KOPT-K1 (cell line): ENCODE data around the gene PITX3.
"Not testable (repeated sequence)": the region's sequence is repeated elsewhere in the genome, so short reads cannot be mapped to it uniquely, and the experiment has no call there.

ENCODE experiments used
- H3K27ac ChIP-seq: fragments of 200-600 bp; sonication (generic); 2 replicates; pipeline ENCODE4 v1.5.1; 2016; ENCODE audit warnings: antibody characterized with exemption, mild to moderate bottlenecking, low read depth, low read length; ENCODE audit not compliant: poor library complexity, severe bottlenecking
- H3K36me3 ChIP-seq: fragments of 200-600 bp; sonication (generic); 2 replicates; pipeline ENCODE4 v1.5.1; 2017; ENCODE audit warnings: antibody characterized with exemption, mild to moderate bottlenecking, low read length, moderate library complexity; ENCODE audit not compliant: insufficient read depth
- H3K9me3 ChIP-seq: fragments of 200-600 bp; sonication (generic); 2 replicates; pipeline ENCODE4 v1.5.1; 2017; ENCODE audit warnings: antibody characterized with exemption, low read length, mild to moderate bottlenecking; ENCODE audit not compliant: insufficient read depth, poor library complexity, severe bottlenecking

PITX3 gene

DNA sequence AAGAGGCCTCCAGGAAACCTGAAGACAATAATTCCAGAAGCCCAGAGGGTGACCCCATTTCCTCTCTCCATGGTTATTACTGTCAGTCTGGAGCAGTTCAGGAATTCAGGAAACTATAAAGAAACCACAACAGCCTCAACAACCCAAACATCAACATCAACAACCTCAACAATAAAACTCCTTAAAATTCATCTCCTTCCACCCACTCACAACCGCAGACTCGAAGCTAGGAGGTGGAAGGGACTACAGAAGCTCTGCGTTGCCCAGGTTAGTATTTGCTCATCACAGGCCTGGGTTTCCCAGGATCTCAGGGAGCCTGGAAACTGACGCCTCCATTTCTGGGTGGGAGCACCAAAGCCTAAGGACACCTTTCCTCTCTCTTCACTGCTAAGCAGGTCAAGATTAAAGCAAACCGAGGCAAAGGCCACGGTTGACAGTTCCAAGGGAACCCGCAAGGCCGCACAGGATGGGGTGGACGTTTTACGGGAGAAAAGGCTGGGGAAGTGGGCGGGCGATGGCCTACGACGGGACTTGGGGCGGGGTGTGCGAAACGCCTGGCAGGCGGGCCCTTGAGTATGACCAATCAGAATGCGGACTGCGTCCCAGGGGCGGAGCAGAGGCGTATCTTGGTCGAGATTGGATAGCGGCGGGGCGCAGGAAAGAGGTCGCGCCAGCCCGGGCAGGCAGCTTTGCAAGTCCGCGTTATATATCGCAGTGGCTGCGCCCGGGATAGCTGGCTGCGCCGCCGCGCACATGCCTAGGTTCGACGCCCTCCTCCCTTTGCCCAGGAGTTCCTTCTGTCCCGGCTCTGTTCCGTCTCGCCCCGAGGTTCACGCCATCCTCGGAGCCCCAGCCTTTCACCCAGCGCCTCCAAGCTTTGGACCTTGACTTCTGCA is 15.4 kb downstream of the PITX3 start, which contains the start of gene ELOVL3:
Gene ELOVL3, plus strand, starts transcription at position 654 of the 896 bp plus-strand sequence. CDS start 250 bp downstream, outside the sequence.
- Histone ChIP-seq H3K27ac (no peak within 1 kb of the TSS), H3K36me3 (no peaks in the 10 kb centered on the region), H3K9me3 (no peaks in the 10 kb centered on the region)

DNA sequence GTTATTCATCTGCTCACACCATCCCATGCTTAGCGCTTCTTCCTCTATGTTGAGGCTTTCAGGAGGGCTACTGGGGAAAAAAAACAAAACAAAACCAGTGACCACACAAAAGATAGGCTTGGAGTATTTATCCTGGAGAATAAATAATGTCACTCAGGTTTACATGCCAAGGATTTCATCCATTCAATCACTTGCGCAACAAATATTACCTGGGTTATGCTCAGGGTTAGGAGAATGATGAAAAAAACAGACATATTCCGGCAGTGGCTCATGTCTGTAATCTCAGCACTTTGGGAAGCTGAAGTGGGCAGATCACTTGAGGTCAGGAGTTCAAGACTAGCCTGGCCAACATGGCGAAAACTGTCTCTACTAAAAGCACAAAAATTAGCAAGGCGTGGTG is 18.5 kb downstream of the PITX3 start:
- Histone ChIP-seq H3K36me3 (no peaks in the 10 kb centered on the region), H3K9me3 (no peaks in the 10 kb centered on the region), H3K27ac (no peak overlapping the region)

DNA sequence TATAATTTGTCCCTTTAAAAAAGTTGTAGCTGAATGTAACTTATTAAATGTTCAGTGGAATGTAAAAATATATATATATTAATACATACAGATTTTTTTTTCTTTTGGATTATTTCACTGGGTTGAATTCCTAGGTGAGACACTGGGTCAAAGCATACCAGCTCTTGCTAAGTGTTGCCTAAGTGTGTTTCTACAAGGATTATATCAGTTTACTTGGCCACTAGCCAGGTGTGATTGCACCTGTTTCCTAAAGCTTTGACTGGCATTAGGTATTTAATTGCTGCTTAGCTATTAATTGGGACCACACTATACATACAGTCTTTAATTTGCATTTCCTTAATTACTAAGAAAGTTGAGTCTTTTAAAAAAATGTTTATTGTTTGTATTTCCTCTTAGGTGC is 20.7 kb downstream of the PITX3 start:
- Histone ChIP-seq H3K27ac (no peak overlapping the region), H3K36me3 (no peaks in the 10 kb centered on the region), H3K9me3 (no peaks in the 10 kb centered on the region)

DNA sequence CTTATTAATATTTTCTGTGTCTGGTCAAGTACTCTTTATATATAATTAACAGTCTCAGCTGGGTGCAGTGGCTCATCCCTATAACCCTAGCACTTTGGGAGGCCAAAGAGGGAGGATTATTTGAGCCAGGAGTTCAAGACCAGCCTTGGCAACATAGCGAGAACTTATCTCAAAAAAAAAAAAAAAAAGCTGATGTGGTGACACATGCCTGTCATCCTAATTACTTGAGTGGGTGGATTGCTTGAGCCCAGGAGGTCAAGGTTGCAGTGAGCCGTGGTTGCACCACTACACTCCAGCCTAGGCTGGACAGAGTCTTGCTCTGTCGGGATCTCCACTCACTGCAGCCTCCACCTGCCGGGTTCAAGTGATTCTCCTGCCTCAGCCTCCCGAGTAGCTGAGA is 21.9 kb downstream of the PITX3 start:
- no peaks in the 10 kb centered on the region for H3K9me3 ChIP-seq
- no peak overlapping the region for H3K27ac ChIP-seq
- no peaks in the 10 kb centered on the region for H3K36me3 ChIP-seq

DNA sequence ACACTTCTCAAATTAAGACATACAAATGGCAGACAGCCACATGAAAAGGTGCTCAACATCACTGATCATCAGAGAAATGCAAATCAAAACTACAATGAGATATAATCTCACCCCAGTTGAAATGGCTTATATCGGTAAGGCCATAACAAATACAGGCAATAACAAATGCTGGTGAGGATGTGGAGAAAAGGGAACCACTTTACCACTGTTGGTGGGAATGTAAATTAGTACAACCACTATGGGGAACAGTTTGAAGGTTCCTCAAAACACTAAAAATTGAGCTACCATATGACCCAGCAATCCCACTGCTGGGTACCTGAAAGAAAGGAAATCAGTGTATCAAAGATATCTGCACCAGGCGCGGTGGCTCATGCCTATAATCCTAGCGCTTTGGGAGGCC is 27.7 kb downstream of the PITX3 start:
- not testable (repeated sequence) for H3K27ac ChIP-seq, H3K9me3 ChIP-seq, H3K36me3 ChIP-seq

DNA sequence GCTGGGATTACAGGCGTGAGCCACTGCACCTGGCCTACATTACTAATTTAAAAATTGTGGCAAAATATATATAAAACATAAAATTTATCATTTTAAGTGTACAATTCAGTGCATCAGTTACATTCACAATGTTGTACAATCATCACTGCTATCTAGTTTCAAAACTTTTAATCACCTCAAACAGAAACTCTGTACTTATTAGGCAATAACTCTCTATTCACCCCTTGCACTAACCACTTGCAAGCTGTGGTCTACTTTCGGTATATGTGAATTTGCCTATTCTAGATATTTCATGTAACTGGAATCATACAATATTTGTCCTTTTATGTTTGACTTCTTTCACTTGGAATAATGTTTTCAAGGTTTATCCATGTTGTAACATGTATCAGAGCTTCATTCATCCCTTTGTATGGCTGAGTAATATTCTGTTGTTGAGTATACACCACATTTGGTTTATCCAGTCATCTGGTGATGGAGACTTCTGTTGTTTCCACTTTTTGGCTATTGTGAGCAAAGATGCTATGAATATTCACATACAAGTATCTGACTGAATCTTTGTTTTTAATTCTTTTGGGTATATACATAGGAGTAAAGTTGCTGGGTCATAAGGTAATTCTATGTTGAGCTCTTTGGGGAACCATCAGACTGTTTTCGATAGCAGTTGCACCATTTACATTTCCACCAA is 29.6 kb downstream of the PITX3 start:
- no peaks in the 10 kb centered on the region for H3K36me3 ChIP-seq
- no peak overlapping the region for H3K27ac ChIP-seq
- H3K9me3 ChIP-seq = no peaks in the 10 kb centered on the region

DNA sequence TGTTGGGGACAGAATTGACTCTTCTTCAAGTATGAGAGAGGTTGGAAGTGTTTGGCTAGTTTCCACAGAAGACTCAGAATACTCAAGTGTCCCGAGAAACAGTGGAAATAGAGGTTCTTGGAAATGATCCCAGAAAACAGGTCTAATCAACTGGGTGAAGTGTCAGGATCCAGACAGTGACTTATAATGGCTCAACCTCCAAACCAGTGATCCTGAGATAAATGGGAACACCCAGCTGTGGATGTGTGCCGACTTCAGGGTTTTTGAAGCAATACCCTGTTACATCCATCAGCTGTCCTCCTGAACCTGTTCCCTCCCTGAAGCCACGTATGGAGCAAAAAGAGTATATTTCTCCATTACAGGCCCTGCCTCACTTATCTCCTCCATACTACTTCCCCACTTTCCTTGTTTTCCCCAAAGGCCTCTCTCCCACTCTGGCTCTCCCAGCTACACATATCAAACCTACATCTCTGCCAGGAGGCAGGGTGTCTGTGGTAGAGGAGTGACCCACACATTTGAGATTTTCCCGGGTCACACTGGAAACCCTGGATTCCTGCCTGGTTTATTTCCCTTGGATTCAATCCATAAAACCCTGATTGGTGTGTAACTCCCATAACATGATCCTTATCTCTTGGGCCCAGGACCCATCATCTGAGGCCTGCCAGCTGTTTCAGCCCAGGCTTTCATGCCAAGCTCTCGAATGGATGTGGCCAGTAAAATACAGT is 32.8 kb downstream of the PITX3 start:
- Histone ChIP-seq H3K27ac (no peak overlapping the region), H3K36me3 (no peaks in the 10 kb centered on the region), H3K9me3 (peaks cover 16% of the 10 kb centered on the region)

DNA sequence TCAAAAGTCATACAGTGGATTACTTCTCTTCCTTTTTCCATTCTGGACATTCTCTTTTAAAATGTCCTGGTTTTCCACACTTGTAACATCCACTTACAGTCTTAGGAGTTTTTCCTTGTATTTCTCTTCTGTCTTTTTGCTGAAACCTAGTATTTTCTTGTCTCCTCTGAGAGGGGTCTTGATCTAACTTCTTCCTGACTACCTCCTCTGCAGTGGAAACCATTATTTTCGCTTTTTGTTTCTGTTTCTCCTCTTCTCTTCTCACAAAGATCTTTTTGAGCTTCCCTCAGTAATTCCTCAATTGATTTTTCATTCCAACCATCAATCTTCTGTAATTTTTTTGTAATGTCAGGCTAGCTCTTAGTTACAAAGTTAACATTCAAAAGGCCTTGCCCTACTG is 38.9 kb downstream of the PITX3 start:
- Histone ChIP-seq H3K9me3 (peaks cover 24% of the 10 kb centered on the region), H3K27ac (no peak overlapping the region), H3K36me3 (no peaks in the 10 kb centered on the region)

DNA sequence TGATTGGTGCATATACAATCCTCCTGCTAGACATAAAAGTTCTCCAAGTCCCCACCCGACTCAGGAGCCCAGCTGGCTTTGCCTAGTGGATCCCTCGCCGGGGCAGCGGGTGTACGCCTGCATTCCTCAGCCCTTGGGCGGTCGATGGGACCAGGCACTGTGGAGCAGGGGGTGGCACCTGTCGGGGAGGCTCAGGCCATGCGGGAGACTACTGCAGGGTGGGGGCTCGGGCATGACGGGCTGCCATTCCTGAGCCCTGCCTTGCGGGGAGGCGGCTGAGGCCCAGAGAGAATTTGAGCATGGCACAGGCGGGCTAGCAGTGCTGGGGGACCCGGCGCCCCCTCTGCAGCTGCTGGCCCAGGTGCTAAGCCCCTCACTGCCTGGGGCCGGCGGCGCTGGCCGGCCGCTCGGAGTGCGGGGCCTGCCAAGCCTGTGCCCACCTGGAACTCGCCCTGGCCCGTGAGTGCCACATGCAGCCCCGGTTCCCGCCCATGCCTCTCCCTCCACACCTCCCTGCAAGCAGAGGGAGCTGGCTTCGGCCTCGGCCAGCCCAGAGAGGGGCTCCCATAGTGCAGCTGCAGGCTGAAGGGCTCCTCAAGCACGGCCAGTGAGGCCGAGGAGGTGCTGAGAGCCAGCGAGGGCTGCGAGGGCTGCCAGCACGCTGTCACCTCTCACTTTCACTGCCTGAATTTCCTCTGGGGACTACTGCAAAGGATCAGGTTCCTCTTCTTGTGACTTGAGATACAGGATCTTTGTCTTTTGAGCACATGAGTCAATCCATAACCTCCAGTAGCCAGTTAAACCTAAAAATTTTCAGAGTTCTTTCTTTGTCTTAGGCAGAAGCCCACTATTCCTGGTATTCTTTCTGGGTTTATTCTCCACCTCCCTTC is 40.3 kb downstream of the PITX3 start:
- Histone ChIP-seq H3K36me3 (no peaks in the 10 kb centered on the region), H3K27ac (no peak overlapping the region), H3K9me3 (peaks cover 24% of the 10 kb centered on the region)

DNA sequence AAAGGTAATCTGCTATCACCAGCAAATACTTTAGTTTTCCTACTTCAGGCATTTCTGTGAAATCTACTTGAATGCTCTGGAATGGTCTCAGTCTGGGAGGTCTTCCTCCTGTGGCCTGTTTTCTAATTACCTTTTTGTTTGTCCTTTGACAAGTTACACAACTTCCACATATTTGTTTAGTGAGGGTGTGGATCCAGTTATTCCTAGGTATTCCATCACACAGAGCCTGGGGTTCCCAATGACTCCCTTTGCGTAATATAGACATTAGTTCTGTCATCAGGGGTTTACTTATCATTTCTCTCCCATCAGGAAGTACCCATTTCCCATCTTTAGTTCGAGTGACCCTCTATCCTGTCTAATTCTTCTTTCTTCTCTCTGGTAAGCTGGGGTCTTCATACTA is 43.3 kb downstream of the PITX3 start:
- peaks cover 8% of the 10 kb centered on the region for H3K9me3 ChIP-seq
- no peak overlapping the region for H3K27ac ChIP-seq
- H3K36me3 ChIP-seq = no peaks in the 10 kb centered on the region

DNA sequence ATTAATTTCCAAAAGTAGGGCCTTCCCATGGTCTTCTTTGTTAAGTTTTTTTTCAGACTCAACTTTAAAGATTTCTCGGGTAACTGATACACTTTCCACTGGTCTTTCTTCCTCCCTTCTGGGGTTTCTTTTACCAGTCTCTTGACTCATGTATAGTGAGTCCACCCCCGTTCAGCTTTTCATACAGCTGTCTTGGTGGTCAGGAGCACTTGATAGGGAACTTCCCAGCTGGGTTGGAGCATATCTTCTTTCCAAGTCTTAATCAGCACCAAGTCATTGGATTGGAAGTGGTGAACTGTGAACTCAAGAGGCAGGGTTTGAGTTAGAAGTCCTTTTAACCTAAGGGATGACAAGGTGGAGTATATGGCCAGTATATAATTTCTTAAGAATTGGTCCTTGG is 44.4 kb downstream of the PITX3 start:
- H3K36me3 ChIP-seq = no peaks in the 10 kb centered on the region
- peaks cover 19% of the 10 kb centered on the region for H3K9me3 ChIP-seq
- H3K27ac ChIP-seq = no peak overlapping the region

DNA sequence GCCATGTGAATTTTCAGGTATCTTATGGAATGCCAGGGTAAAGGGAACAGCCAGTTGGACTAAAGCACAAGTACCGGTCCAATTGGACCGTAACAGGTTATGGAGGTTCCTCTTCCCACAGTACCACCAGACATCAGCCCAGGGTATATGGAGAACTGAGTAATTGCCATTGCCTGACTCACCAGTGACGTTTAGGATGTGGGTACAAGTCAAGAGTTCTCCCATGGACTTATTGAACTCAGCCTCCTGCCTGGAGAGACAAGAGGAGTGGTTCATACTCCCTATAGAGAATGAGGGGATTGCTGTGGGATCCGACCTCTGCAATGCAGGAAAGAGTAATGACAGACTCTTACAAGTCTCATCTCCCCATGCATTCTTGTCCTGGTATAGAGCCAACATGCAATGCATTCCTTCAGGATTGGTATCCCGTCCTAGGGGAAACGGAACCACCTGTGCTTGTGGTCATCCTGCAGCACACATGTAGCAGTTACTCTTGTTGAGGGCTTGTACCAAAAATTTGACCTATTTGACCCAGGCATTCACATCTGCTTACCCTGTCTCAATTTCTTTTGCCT is 45.9 kb downstream of the PITX3 start:
- no peaks in the 10 kb centered on the region for H3K36me3 ChIP-seq
- H3K27ac ChIP-seq = no peak overlapping the region
- peaks cover 33% of the 10 kb centered on the region for H3K9me3 ChIP-seq

DNA sequence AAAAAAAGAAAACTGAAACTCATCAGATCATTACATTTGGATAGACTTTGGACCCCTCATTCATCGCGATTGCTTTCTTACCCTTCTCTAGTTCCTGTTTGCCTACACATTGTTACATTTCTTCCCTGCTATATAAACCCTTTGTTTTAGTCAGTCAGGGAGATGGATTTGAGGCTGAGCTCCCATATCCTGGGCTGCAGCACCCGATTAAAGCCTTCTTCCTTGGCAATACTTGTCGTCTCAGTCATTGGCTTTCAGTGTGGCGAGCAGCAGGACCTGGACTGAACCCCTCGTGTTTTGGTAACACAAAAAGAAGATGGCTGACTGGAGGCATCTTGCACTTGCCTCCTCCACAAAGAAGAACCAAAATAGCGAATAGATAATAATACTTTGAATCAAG is 49.4 kb downstream of the PITX3 start:
- Histone ChIP-seq H3K36me3 (no peaks in the 10 kb centered on the region), H3K9me3 (peaks cover 40% of the 10 kb centered on the region), H3K27ac (no peak overlapping the region)
